ENCODE results near the gene LAMTOR5. TPM values are rescaled to one million over a fixed set of nuclear protein-coding genes. Genes with fewer than 3 reads are reported as not detected.
"Not testable (repeated sequence)": the region's sequence is repeated elsewhere in the genome, so short reads cannot be mapped to it uniquely, and the experiment has no call there.

Gene LAMTOR5
- total and polyA plus RNA-seq, 10 of the 15 experiments (the other 5 are each of a cell fraction or from before 2014, with no cell fraction given) = 64.1 to 613 (median 315) TPM

- H3K4me3 ChIP-seq; SMC1A ChIA-PET (ENCODE audit: uncharacterized antibody, unreplicated experiment); intact Hi-C loops (cut with micrococcal nuclease; ENCODE audit: unreplicated experiment); RAD21 ChIA-PET (ENCODE audit: unreplicated experiment); ATAC-seq; H3K4me1 ChIP-seq (ENCODE audit: control insufficient read depth, insufficient read depth, low read length); in situ Hi-C loops (cut with MboI); H3K9me3 ChIP-seq (replicated peaks; ENCODE audit: control insufficient read depth, insufficient read depth, low read length); H3K27ac ChIP-seq (ENCODE audit: control insufficient read depth, insufficient read depth); H2AFZ ChIP-seq (ENCODE audit: control insufficient read depth, low read depth, low read length); H3K27me3 ChIP-seq (replicated peaks in 1 of 2; ENCODE audit: control insufficient read depth in 2 of 2, insufficient read depth in 2 of 2, low read length in 1 of 2); DNase-seq (ENCODE audit: low read depth, low spot score); H3K9ac ChIP-seq (ENCODE audit: control insufficient read depth, insufficient read depth, low read length); FAIRE-seq; H3K79me2 ChIP-seq (ENCODE audit: control insufficient read depth, insufficient read depth, low read length); H3K4me2 ChIP-seq (ENCODE audit: control insufficient read depth, insufficient read depth); POLR2A ChIA-PET; BruUV-seq (replicated peaks); H4K20me1 ChIP-seq (ENCODE audit: control insufficient read depth, insufficient read depth): not testable (repeated sequence)
- 96% methylated on average over 42 of the region's 48 CpGs for WGBS (ENCODE audit: insufficient coverage, insufficient replicate concordance, low lambda C conversion rate, missing lambda C conversion rate)
- H3K36me3 ChIP-seq (ENCODE audit: control insufficient read depth in 2 of 2, insufficient read depth in 2 of 2, low read length in 1 of 2) = peaks cover 0 to 12% of the 10 kb centered on the region in 2 experiments; a peak in 1 of 4 replicates
- CTCF ChIA-PET = interaction anchor here (1.8 kb wide), 1 partner anchor 189 kb away, joined by 8 read pairs; no protein-coding TSS in a partner anchor
These were observed 11.1 kb downstream of the LAMTOR5 start for GRCh38 chr1:110396259-110396958.

DNA sequence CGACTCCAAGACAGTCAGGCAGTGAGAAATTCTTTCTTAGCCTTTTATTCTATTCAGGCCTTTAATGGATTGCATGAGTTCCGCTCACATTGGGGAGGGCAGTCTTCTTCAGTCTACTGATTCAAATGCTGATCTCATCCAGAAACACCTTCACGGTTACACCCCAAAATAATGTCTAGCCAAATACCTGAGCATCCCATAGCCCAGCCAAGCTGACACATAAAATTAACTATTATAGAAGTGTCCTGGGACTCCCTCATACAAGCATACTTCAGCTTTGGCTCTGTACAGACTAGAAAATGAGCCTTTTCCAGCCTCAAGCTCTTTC, 13.0 kb downstream of the LAMTOR5 start:
- SMC1A ChIA-PET (ENCODE audit: uncharacterized antibody, unreplicated experiment) = interaction anchor here (0.6 to 1.4 kb wide), 2 partner anchors 14 to 187 kb away, joined by 3 to 4 read pairs; no protein-coding TSS in a partner anchor
- CTCF ChIA-PET = interaction anchor here (1.3 to 2.0 kb wide), 3 partner anchors 9 to 187 kb away, joined by 3 to 6 read pairs (median 4); no protein-coding TSS in a partner anchor
- no peak for DNase-seq (ENCODE audit: low read depth, low spot score)

More for the DNA sequence above, 13.0 kb downstream of the LAMTOR5 start:
- Histone ChIP-seq H3K79me2 (ENCODE audit: control insufficient read depth, insufficient read depth, low read length) (no peaks in the 10 kb centered on the region), H3K9me3 (replicated peaks; ENCODE audit: control insufficient read depth, insufficient read depth, low read length) (no peaks in the 10 kb centered on the region; the same call in 2 of the 3 replicates), H3K4me1 (ENCODE audit: control insufficient read depth, insufficient read depth, low read length) (no peaks in the 10 kb centered on the region), H4K20me1 (ENCODE audit: control insufficient read depth, insufficient read depth) (no peaks in the 10 kb centered on the region), H3K9ac (ENCODE audit: control insufficient read depth, insufficient read depth, low read length) (no peak overlapping the region), H3K4me2 (ENCODE audit: control insufficient read depth, insufficient read depth) (no peak overlapping the region), H3K27me3 (replicated peaks in 1 of 2; ENCODE audit: control insufficient read depth in 2 of 2, insufficient read depth in 2 of 2, low read length in 1 of 2) (no peaks in the 10 kb centered on the region), H2AFZ (ENCODE audit: control insufficient read depth, low read depth, low read length) (no peak overlapping the region), H3K4me3 (no peak overlapping the region), H3K36me3 (ENCODE audit: control insufficient read depth in 2 of 2, insufficient read depth in 2 of 2, low read length in 1 of 2) (peaks cover 0 to 4% of the 10 kb centered on the region in 2 experiments; a peak in 1 of 4 replicates), H3K27ac (ENCODE audit: control insufficient read depth, insufficient read depth) (no peak overlapping the region)
- RAD21 ChIA-PET (ENCODE audit: unreplicated experiment) = no interaction called here
- in situ Hi-C loops (cut with MboI) (no loop called here), intact Hi-C loops (cut with micrococcal nuclease; ENCODE audit: unreplicated experiment) (no loop called here)
- no peak for TF ChIP-seq CTCF (IDR thresholded peaks at IDR 0.05 in 2 of 3, conservative IDR thresholded peaks at IDR 0.05 in 1 of 3; ENCODE audit: control insufficient read depth in 2 of 3, extremely low read depth in 1 of 3, insufficient read depth in 1 of 3, low read depth in 3 of 3, low read length in 3 of 3)
- no peak for TF ChIP-seq ZBED1 (IDR thresholded peaks at IDR 0.05; ENCODE audit: borderline replicate concordance)
- 74% methylated on average over 3 of the region's 3 CpGs for WGBS (ENCODE audit: insufficient coverage, insufficient replicate concordance, low lambda C conversion rate, missing lambda C conversion rate)
- ATAC-seq (no peak), FAIRE-seq (no peak)
- POLR2A ChIA-PET = no interaction called here
- BruUV-seq (replicated peaks) = no TSS peak
